GM12878 (cell line): Measurements from ENCODE around the gene IMMP2L. TPM values are rescaled to one million over a fixed set of nuclear protein-coding genes. Genes with fewer than 3 reads are reported as not detected.

Experiments
- ATAC-seq: fragments of 200-7000 bp; cut with Tn5 transposase; 3 replicates; pipeline ENCODE4 v1.9.1; 2020; ENCODE audit warnings: mild to moderate bottlenecking, moderate library complexity
- BruUV-seq: library from RNA; stranded (reverse); fragments of 400-500 nt; replicated peaks from 2 replicates; lab custom pipeline; 2021; lab: Mats Ljungman, UMichigan
- CTCF ChIA-PET: fragments of 300-600 bp; sonication (Branson Sonifier 250); formaldehyde crosslinking; extraction: SDS; loops from one replicate; lab custom pipeline; 2021; ENCODE audit warnings: inconsistent platforms; lab: Yijun Ruan, JAX
- POLR2A ChIA-PET: fragments of 350-600 bp; formaldehyde crosslinking; extraction: SDS; loops from one replicate; lab custom pipeline; 2021; ENCODE audit warnings: inconsistent platforms; lab: Charles Lee
- RAD21 ChIA-PET: fragments of 300-600 bp; sonication (Branson Sonifier 250); formaldehyde crosslinking; loops from one replicate; lab custom pipeline; 2023; ENCODE audit warnings: antibody characterized with exemption; ENCODE audit not compliant: unreplicated experiment; lab: Charles Lee
- SMC1A ChIA-PET: fragments of 300-600 bp; sonication (Branson Sonifier 250); formaldehyde crosslinking; loops from one replicate; lab custom pipeline; 2023; ENCODE audit not compliant: unreplicated experiment, uncharacterized antibody; lab: Charles Lee
- DNase-seq: peaks from one replicate; pipeline ENCODE4 v3.0.0-alpha.2; 2011; ENCODE audit warnings: low read depth, low spot score
- FAIRE-seq: peaks from 3 replicates; lab custom pipeline; 2011; peaks lifted over from hg19 to GRCh38; lab: Jason Lieb, UNC
- H2AFZ ChIP-seq: 2 replicates; pipeline ENCODE4 v1.6.0; 2011; ENCODE audit warnings: low read depth, low read length, control low read depth; ENCODE audit not compliant: control insufficient read depth
- H3K27ac ChIP-seq: 2 replicates; pipeline ENCODE4 v1.5.1; 2011; ENCODE audit warnings: control low read depth; ENCODE audit not compliant: control insufficient read depth, insufficient read depth
- H3K27me3 ChIP-seq, 2 experiments: replicated peaks in 1 of 2; 2 replicates each; pipeline versions ENCODE4 v1.6.0 to v1.6.1; 2011; ENCODE audit warnings: low read length in 1 of 2; ENCODE audit not compliant: control insufficient read depth in 2 of 2, insufficient read depth in 2 of 2
- H3K36me3 ChIP-seq, 2 experiments: 2 replicates each; pipeline ENCODE4 v1.5.1; 2011; ENCODE audit warnings: low read length in 1 of 2; ENCODE audit not compliant: control insufficient read depth in 2 of 2, insufficient read depth in 2 of 2
- H3K4me1 ChIP-seq: 2 replicates; pipeline ENCODE4 v1.6.1; 2011; ENCODE audit warnings: mild to moderate bottlenecking, low read length, moderate library complexity, mixed read lengths; ENCODE audit not compliant: control insufficient read depth, insufficient read depth
- H3K4me2 ChIP-seq: 2 replicates; pipeline ENCODE4 v1.6.0; 2011; ENCODE audit warnings: control low read depth; ENCODE audit not compliant: control insufficient read depth, insufficient read depth
- H3K4me3 ChIP-seq: fragments of 200-600 bp; sonication (generic); 2 replicates; pipeline ENCODE4 v1.5.1; 2016
- H3K79me2 ChIP-seq: 2 replicates; pipeline ENCODE4 v1.6.0; 2011; ENCODE audit warnings: low read length; ENCODE audit not compliant: control insufficient read depth, insufficient read depth
- H3K9ac ChIP-seq: 2 replicates; pipeline ENCODE4 v1.8.0; 2011; ENCODE audit warnings: low read length, control low read depth, mixed read lengths; ENCODE audit not compliant: control insufficient read depth, insufficient read depth
- H3K9me3 ChIP-seq: replicated peaks from 3 replicates; pipeline ENCODE4 v1.5.1; 2011; ENCODE audit warnings: mild to moderate bottlenecking, low read length; ENCODE audit not compliant: control insufficient read depth, insufficient read depth
- H4K20me1 ChIP-seq: 2 replicates; pipeline ENCODE4 v1.6.0; 2011; ENCODE audit not compliant: control insufficient read depth, insufficient read depth
- ASH2L ChIP-seq: fragments of 300-600, 200-600 bp; sonication (generic); IDR thresholded peaks from 2 replicates; pipeline ENCODE4 v1.6.1; 2017; ENCODE audit warnings: low read depth, mild to moderate bottlenecking, borderline replicate concordance
- BCL3 ChIP-seq: IDR thresholded peaks from 2 replicates; pipeline ENCODE4 v1.6.1; 2011; ENCODE audit warnings: borderline replicate concordance, low read depth, mild to moderate bottlenecking, moderate library complexity, low read length; ENCODE audit not compliant: insufficient read depth, poor library complexity, severe bottlenecking
- E2F8 ChIP-seq: fragments of 450-650 bp; IDR thresholded peaks from 2 replicates; pipeline ENCODE4 v1.6.1; 2018; ENCODE audit warnings: mild to moderate bottlenecking, low read depth, moderate library complexity; ENCODE audit not compliant: partially characterized antibody
- HDGF ChIP-seq: fragments of 450-650 bp; IDR thresholded peaks from 2 replicates; pipeline ENCODE4 v1.6.1; 2016; ENCODE audit warnings: antibody characterized with exemption
- PRDM15 ChIP-seq: fragments of 450-650 bp; formaldehyde crosslinking; IDR thresholded peaks from 2 replicates; pipeline ENCODE4 v1.4.0; 2020; ENCODE audit warnings: mild to moderate bottlenecking, moderate library complexity
- SUPT20H ChIP-seq: IDR thresholded peaks from 2 replicates; pipeline ENCODE4 v1.6.1; 2011; ENCODE audit warnings: low read depth, mild to moderate bottlenecking, low read length, moderate library complexity, borderline replicate concordance; ENCODE audit not compliant: control insufficient read depth
- TARDBP ChIP-seq: IDR thresholded peaks from 2 replicates; pipeline ENCODE4 v1.6.1; 2016; ENCODE audit warnings: borderline replicate concordance
- ZNF207 ChIP-seq: fragments of 450-650 bp; IDR thresholded peaks from 2 replicates; pipeline ENCODE4 v1.6.1; 2014; ENCODE audit warnings: antibody characterized with exemption, mild to moderate bottlenecking, borderline replicate concordance
- WGBS: methylation state at CpG from one replicate; pipeline ENCODE4 v1.1.6; 2016; ENCODE audit warnings: low lambda C conversion rate; ENCODE audit not compliant: insufficient replicate concordance, insufficient coverage; ENCODE audit errors: missing lambda C conversion rate; 5-methylcytosine and 5-hydroxymethylcytosine counted together
- in situ Hi-C: fragments of 300-500 bp; cut with MboI; formaldehyde crosslinking; loops from 9 replicates; pipeline ENCODE4 v1.14.3; 2018; ENCODE audit warnings: mixed read lengths
- intact Hi-C: fragments of 100-400 bp; cut with micrococcal nuclease; formaldehyde crosslinking; loops from one replicate; pipeline ENCODE4 v1.14.2; 2022; ENCODE audit not compliant: unreplicated experiment
- polyA plus RNA-seq, 11 experiments: library from polyadenylated mRNA; depleted of rRNA in 4 of 11; unstranded in 6 of 11; stranded (reverse) in 5 of 11; fragments of >200 nt; fragmentation: Nextera tagmentation in 4 of 11; fragmentation: Illumina TruSeq in 1 of 11; extraction: Ambion mirVana in 4 of 11; extraction: Trizol in 1 of 11; gene quantifications; 1 replicate in 1 of 11; 2 replicates in 10 of 11; pipeline versions ENCODE4 v1.2.1 to v1.2.3, GENCODE V29; 2011 to 2016; ENCODE audit warnings: inconsistent platforms in 2 of 11, missing spikeins in 2 of 11, low read depth in 1 of 11
- total RNA-seq, 4 experiments: library from RNA; depleted of rRNA in 3 of 4; stranded (reverse); fragments of >200 nt in 3 of 4; fragmentation: Illumina TruSeq in 1 of 4; extraction: Trizol in 1 of 4; gene quantifications; 2 replicates each; pipeline versions ENCODE4 v1.2.1 to v1.2.3, GENCODE V29; 2013 to 2021
- TF ChIP-seq, protein P1 (sequence below): fragments of 450-650 bp; IDR thresholded peaks from 2 replicates; pipeline ENCODE4 v1.6.1; 2017; ENCODE audit warnings: antibody characterized with exemption, mild to moderate bottlenecking, moderate library complexity

The IMMP2L gene
- total and polyA plus RNA-seq, 10 of the 15 experiments (the other 5 are each of a cell fraction or from before 2014, with no cell fraction given): 12.6 to 46.3 (median 19.6) TPM

DNA sequence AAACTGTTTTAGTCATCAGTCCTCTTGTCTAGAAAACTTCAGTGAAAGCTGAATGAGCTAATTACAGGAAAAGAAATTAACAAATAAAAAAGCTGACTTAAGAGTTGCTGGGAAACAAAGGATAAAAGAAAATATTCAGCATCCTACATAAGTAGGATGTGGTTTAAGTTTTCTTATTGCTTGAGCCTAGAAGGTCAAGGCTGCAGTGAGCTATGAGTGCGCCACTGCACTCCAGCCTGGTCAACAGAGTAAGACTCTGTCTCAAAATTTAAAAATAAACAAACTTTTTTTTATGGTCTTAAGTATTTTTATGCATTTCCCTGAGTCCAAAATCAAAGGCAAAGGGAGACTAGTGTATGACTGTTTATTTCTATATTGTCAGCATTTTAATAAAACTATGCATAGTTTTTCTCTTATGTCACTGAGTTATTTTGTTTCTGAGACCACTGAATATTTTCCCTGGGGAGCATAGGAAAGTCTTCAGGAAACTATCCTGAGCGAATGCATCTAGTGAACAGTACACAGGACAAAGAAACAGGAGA is 511.3 kb downstream of the IMMP2L start (continued):
- TF ChIP-seq PRDM15 (CRISPR knock-in tag) (no peak), BCL3 (no peak)

DNA sequence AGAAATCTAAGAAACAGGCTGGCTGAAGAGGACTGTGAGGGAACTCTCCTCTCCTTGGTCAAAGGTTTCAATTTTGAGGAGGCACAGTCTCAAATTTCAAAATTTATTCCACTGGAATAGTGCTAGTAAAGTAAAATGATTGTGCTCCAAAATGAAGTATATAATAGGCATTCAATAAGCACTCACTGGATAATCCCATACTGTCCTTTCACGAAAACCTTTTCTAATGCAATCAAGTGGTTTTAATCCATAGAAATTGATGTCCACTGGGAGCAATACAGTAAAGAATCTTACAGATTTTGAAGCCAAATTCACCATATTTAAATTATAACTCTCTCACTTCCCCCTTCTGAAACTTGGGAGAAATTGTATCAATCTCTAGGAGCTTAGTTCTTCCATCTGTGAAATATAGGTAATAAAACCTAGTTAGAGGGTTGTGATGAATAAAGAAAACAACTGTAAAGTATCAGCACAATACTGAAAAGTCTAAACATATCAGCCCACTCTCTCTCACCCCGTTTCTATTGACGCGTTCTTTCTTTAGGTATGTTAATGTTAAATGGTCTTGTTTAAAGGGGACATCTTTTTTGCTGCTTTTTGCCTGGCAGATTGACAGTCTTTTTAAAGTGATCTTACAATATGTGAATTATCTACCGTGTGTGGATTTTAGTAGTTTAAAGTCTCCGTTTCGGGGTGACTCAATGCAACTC is 512.2 kb downstream of the IMMP2L start:
- no peaks in the 10 kb centered on the region; the same call in 2 of the 3 replicates for H3K9me3 ChIP-seq
- intact Hi-C loops (no loop called here), in situ Hi-C loops (no loop called here)
- H3K4me3 ChIP-seq: no peak overlapping the region
- no peaks in the 10 kb centered on the region for H4K20me1 ChIP-seq
- no peak overlapping the region for H3K4me2 ChIP-seq
- no peaks in the 10 kb centered on the region for H3K27me3 ChIP-seq
- ChIA-PET SMC1A (no interaction called here), CTCF (no interaction called here), POLR2A (no interaction called here), RAD21 (no interaction called here)
- H3K27ac ChIP-seq: no peak overlapping the region
- ATAC-seq (no peak), FAIRE-seq (no peak), DNase-seq (no peak)
- H3K36me3 ChIP-seq: no peaks in the 10 kb centered on the region
- no peaks in the 10 kb centered on the region for H3K79me2 ChIP-seq
- WGBS: 70% methylated on average over 7 of the region's 7 CpGs
- no peaks in the 10 kb centered on the region for H3K4me1 ChIP-seq
- no TSS peak for BruUV-seq
- no peak overlapping the region for H3K9ac ChIP-seq
- H2AFZ ChIP-seq: no peak overlapping the region
- no peak for TF ChIP-seq ZNF207
- TF ChIP-seq HDGF: no peak
- no peak for TF ChIP-seq ASH2L
- no peak for TF ChIP-seq E2F8
- TF ChIP-seq SUPT20H: no peak
- no peak for TF ChIP-seq TARDBP
- TF ChIP-seq, protein P1, sequence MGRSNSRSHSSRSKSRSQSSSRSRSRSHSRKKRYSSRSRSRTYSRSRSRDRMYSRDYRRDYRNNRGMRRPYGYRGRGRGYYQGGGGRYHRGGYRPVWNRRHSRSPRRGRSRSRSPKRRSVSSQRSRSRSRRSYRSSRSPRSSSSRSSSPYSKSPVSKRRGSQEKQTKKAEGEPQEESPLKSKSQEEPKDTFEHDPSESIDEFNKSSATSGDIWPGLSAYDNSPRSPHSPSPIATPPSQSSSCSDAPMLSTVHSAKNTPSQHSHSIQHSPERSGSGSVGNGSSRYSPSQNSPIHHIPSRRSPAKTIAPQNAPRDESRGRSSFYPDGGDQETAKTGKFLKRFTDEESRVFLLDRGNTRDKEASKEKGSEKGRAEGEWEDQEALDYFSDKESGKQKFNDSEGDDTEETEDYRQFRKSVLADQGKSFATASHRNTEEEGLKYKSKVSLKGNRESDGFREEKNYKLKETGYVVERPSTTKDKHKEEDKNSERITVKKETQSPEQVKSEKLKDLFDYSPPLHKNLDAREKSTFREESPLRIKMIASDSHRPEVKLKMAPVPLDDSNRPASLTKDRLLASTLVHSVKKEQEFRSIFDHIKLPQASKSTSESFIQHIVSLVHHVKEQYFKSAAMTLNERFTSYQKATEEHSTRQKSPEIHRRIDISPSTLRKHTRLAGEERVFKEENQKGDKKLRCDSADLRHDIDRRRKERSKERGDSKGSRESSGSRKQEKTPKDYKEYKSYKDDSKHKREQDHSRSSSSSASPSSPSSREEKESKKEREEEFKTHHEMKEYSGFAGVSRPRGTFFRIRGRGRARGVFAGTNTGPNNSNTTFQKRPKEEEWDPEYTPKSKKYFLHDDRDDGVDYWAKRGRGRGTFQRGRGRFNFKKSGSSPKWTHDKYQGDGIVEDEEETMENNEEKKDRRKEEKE: no peak
